ENCODE measurements around the gene SH3BGRL.

SH3BGRL gene

DNA sequence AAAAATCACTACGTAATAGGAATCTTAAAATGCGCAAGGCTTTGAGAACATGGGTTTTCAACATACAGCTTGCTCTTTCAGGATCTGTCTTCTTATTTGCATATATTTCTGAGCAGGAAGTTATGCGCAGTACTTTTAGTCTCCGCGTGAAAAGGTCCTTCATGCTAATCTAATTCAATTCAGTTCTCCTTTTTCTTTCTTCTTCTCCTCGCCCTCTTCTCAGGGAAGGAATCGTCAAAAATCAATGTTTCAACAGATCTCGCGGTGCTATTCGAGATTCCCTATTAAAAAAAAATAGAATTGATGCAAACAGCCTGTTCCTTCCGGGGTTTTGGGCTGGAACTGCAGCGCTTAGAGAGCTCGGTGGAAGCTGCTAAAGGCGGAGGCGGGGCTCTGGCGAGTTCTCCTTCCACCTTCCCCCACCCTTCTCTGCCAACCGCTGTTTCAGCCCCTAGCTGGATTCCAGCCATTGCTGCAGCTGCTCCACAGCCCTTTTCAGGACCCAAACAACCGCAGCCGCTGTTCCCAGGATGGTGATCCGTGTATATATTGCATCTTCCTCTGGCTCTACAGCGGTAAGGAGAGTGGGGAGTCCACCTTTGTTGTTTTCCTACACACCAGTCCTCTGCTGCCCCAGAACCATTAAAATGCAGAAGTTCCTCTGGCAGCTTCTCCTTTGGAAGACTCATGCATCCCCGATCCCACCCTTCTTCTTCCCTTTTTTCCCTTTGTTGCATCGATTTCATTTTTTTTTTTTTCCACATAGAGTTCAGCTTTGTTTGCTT lies at the start of gene SH3BGRL, which contains the start of gene HMGN5:
Gene SH3BGRL, plus strand, starts transcription at position 432 of the 785 bp plus-strand sequence. Its CDS starts 99 bp downstream, at position 531.
Gene HMGN5, minus strand, starts transcription at position 243 of the 785 bp plus-strand sequence. CDS start 80,364 bp downstream, outside the sequence.
- DNase-seq = peak; percentile 85

DNA sequence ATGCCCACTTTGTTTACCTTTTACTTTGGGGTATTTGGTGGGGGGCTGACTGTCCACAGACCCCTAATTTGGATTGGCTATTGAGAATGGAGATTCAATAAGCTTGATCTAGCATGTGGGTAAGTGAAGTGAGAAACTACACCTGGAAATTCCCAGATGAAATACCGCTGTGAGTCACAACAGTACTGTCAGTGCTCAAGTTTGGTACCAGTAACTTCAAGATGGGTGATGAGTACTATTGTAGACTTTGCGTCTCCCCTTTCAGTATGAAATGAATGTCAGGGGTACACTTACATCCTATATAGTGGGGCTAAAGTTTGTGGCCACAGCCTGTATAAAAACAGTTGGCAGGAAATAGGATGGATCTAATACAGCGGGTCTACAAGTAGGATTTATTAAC lies 33.5 kb upstream of the SH3BGRL start:
- no peak for DNase-seq

DNA sequence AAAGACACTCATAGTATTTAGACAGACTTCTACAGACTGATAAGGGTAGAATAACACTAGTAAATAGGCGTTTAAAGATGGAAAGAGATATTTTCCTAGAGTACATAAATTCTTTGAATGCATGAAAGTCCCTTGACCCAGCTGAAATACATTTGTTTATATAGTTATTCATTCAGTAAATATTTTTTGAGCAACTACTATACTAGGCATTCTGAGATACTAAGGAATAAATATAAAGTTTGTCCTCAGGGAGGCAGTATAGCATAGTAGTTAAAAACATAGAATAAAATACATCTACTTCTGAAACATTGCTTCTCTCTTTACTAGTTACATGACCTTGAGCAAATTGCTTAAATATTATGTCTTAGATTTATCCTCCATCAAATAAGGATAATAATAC lies 27.6 kb upstream of the SH3BGRL start:
- no peak for DNase-seq

DNA sequence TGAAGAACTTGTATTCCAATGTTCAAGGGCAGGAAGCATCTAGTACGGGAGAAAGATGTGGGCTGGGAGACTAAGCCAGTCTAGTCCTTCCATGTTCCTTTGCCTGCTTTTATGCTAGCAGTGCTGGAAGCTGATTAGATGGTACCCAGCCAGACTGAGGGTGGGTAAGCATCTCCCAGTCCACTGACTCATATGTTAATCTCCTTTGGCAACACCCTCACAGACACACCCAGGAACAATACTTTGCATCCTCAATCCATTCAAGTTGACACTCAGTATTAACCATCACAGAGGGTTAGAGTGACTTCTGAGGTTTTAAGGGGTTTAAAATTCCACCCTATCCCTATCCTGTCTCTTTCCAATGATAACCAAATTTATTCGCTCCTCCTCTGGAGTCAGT lies 6.6 kb upstream of the SH3BGRL start:
- no peak for DNase-seq

DNA sequence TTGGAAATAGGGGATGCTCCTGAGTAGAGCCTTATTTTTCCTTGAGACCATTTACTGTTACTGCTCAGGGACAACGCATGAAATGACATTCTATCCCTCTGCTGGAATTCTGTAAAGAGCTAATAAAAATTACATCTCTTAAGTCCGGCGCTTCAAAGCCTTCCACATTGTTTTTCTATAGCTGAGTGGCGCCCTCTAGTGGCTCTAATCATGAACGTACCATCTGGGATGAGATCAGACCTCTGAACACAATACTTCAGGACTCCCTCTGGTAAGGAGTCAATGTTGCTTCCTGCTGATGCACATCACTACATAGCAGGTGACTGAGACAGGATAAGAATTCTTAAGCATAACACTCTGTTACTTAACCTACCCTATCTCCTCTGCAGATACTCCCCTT lies 6.2 kb upstream of the SH3BGRL start:
- peak; percentile 14 for DNase-seq

DNA sequence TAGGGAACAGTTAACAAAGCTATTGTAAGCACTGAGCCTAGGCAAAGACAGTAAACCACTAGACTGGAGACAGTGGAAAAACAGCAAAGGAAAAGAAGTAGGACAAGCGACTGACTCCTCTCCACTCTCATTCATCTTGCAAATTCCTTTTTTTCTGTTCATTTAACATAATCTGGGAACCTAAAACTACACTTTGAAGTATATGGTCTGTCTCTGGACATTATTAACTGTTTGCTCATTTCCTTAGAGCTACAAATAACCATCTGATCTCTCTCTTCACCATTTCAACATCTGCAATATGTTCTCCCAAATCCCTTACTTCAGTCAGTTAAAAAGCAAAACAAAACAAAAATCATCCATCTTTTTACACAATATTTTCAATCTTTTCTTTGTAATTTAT lies 831 bp upstream of the SH3BGRL start:
- DNase-seq = peak; percentile 1

DNA sequence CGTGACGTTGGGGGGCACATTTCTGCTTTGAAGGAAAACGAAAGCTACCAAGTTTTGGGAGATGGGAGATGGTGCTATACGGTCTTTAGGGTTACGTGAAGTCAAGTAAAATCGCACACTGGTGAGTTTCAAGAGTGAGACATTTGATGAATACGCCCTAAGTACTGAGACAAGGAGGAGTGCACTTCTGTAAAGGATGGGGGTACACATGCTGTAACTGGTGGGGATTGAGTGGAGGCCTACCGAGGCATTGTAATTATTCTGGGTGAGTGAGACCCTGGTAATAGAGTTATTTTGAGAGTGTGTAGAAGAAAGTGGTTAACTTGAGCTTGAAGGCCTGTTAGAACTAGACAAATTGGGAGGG lies 536 bp downstream of the SH3BGRL start:
- no peak for DNase-seq

DNA sequence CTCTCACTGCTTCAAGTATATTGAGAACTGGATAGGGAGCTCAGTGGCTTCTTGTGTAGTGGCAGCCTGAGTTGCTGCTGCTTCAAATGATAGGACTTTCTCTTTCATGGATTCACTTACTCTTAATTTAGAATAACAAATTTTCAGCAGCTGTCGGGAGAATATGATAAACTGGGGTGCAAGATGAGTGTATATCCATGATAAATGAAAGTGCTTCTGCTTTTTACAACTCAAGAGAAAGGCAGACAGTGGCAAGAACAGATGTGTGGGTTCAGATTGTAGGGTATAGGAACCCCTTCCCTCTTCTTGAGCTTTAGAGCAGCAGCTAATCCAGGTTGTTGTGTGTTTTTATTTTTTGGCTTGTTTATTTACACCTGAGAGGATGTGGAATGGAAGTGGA lies 1.0 kb downstream of the SH3BGRL start:
- no peak for DNase-seq

DNA sequence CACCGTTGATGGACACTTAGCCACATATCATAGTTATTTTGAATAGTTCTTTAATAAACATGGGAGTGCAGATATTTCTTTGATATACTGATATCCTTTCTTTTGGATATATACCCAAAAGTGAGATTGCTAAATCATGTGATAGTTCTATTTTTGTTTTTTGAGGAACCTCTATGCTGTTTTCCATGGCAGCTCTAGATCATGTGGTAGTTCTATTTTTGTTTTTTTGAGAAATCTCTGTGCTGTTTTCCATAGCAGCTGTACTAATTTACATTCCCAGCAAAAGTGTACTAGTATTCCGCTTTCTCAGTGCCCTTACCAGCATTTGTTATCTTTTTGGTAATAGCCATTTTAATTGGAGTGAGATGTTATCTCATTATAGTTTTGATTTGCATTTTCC lies 3.6 kb downstream of the SH3BGRL start:
- DNase-seq = no peak

DNA sequence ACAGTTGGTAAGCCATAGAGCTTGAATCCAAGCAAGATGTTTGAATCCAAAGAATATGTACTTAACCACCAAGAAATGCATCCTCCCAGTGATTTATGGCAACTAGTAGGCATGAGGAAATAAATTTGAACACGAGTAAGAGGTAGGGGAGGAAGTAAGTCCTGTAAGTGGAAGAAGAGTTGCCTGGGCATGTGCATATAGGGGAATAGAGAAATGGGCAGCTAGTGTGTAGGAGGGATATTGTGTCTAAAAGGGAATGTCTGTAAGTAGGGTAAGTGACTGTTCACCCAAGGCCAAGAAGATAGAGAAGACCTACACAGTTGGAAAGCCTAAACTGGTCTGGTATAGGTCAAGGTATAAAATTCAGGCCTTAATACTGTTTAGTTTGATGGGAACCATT lies 4.6 kb downstream of the SH3BGRL start:
- no peak for DNase-seq

DNA sequence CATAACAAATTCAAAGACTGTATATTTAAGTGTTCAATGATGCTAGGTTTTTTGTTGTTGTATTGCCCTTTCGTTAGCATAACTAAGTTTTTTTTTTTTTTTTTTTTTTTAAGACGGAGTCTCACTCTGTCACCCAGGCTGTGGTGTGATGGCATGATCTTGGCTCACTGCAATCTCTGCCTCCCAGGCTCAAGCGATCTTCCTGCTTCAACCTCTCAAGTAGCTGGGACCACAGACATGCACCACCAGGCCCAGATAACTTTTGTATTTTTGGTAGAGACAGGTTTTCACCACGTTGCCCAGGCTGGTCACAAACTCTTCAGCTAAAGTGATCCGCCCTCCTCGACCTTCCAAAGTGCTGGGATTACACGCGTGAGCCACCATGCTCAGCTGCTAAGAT lies 7.0 kb downstream of the SH3BGRL start:
- DNase-seq = no peak

DNA sequence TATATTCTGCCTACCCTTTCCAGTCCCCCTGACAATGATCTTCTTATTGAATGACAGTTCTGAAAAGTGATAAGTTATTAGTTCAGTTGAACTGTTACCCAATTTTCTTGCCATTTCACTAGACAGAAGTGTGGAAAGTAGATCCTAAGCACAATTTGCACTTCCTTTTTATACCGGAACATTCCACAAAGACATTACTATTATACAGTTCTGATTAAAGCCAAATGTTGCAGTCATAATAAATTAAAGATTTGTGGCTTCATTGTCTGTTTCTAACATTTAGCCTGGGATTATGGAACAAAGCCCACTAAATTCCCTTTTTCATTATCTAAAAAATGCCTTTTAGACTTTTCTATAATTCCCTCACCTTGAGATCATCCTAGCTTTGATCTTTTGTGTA lies 13.8 kb downstream of the SH3BGRL start:
- DNase-seq = no peak

DNA sequence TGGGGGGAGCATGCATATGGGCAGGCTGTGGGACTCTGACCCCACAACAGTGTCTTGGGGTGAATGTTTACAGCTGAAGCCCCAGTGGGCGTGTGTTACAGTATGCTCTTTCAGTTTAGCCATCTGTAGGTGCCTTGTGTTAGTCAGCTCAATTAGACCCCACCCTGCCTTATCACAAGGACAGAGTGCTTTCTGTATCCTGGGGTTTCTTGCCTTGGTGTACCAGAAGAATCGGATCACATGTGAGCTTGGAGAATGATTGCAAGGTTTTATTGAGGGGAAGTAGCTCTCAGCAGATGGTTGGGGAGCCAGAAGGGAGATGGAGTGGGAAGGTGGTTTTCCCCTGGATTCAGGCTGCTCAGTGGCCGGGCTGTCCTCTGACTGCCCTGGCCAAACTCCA lies 27.3 kb downstream of the SH3BGRL start:
- no peak for DNase-seq

DNA sequence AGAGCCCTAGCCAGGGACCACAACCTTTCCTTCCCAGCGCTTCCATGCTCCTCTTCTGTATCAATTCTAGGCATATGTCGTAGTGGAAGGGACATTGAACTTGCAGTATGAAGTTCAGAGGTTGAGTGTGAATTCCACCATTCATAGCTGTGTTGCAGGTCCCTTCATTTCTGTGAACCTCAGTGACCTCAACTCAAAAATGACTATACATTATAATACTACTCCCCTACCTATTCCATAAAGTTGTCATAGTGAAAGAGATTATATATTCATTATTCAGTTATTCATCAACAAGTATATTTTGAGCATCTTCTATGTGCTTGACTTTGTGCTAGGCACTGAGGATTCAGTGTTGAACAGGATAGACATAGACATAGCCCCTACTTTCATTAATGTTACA lies 28.0 kb downstream of the SH3BGRL start:
- no peak for DNase-seq

DNA sequence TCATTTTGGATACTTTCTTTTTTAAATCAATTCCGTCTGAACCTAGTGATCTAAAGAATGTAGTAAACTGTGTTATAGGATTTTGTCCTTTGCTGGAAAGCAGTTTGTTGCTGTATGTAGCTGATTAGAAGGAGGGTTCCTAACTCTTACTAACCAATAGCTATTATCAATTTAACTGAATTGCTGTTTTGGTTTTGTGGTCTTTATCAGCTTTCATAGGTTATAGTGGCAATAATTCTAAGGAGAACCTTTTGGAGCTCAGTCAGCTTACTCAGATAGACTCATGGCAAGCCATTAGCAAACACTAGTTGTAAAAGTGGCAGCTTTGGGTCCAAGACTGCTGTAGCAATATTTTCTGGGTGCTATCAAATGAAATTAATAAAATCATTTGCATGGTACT lies 29.6 kb downstream of the SH3BGRL start:
- DNase-seq = no peak

DNA sequence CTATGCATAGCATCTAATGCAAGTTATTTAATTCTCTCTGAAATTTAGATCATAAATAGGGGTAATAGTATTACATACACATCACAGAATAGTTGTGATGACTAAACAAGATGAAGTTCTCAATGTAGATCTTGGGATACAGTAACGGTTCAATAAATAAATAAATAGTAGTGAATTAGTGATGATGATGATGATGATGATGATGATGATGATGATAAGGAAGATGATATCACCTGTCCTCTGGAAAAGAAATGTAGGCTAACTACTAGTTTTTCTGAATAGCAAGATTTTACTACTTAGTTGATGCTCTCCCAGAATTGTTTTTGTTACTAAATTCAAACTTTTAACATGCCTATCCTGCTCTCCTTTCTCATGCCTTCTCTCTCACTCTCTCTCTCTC lies 30.3 kb downstream of the SH3BGRL start:
- DNase-seq = no peak

DNA sequence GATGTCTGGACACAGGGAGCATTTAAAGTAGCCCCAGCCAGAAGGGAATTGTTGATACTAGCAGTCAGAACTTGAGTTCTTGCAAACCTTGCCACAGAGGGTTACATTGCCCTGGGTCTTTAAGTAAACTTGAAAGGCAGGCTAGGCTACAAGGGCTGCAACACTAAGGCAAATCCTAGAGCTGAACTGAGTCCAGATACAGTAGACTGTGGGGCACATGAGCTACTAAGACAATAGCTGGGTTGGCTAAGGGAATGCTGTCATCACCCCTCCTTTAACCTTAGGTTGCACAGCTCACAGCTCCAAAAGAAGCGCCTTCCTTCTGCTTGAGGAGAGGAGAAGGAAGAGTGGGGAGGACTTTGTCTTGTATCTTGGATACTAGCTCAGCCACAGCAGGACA lies 35.6 kb downstream of the SH3BGRL start:
- no peak for DNase-seq

DNA sequence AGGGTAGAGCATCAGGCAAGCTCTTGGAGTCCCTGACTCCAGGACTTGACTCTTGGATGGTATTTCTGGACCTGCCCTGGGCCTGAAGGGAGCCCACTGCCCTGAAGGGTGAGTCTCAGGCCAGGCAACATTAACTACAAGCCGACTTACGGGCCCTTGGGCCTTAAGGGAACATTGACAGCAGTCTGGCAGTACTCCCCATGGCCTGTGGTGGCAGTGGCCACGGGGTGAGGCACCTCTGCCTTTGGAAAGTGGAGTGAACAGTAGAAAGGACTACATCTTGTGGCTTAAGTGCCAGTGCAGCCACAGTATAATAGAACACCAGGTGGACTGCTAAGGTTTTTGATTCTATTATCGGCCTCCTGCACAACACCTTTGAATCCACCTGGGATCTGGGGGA lies 36.3 kb downstream of the SH3BGRL start:
- no peak for DNase-seq

DNA sequence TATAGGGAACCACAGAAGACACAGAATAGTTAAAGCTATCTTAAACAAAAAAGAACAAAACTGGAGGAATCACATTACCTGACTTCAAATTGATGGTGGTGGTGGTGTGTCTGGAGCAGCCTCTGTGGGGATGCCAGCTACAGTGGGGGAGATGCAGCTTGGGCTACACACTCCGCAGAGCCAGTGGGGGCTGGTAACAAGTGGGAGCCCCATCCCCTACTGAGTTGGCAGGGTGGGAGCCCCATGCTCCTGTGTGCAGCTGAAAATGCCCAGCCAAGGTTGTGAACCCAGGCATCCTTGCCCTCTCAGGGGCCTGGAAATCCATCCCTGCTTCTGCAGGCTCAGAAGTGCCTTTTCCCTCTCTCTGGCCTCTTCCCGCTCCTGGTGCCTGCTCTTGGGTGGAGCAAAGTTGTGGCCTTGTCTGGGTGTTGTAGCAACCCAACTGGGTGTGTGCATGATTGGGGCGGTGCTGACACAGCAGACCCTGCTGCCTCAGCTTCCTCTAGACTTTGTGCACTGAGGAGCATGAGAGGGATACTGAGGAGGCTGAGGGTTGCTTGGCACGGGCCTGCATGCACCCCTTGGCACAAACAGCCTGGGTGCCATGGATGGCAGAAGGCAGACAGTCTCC lies 38.9 kb downstream of the SH3BGRL start:
- no peak for DNase-seq

DNA sequence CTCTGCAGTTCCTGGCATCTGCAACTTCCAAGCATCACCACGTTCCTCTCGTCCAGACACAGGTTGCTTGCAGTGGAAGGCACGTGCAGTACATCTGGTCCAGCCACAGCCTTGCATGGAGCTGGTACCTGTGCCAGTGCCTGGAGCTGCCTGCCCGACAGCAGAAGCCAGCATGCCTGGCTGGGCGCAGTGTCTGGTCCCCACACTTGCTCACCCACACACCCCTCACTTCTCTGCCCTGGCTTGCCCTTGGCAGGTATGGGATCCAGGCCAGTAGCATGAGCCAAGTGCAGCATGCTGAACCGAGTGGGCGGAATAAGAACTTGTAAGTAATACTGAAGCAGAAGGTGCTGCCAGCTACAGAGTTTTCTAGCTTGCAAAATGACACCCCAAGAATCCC lies 39.9 kb downstream of the SH3BGRL start:
- DNase-seq = no peak

DNA sequence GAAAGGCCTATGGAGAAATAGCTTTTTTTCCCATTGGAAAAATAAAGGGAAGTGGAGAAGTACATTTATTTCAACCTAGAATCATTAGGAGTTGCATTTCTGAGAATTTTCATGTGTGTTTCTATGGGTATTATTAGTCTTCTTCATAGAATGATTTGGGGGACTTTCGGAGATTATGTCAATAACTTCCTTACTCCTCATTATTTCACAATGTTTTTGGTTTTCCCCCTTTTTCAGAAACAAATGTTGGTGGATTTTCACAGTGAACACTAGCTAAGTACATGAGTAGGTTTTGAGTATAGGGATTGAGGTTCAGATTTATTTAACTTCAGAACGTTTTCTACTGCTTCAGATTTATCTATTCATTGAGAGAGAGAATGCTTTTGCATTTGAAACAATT lies 54.0 kb downstream of the SH3BGRL start:
- no peak for DNase-seq

DNA sequence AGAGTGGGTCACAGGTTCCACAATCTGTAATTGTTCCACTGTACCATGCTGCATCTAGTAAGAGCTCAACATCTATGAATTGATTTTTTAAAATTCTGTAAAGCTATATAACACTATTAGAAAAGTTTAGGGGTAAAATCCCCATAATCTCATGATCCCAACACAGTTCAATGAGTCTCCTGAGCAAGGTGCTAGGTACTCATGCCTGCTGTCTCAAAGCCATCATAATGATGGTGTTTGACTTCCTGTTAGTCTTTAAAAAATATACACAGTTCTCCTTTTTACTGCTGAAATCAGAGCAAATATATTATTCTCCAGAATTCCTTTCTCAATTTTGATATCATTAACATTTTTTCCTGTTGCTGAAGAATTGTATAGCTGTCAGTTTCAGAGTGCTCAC lies 55.9 kb downstream of the SH3BGRL start:
- no peak for DNase-seq

DNA sequence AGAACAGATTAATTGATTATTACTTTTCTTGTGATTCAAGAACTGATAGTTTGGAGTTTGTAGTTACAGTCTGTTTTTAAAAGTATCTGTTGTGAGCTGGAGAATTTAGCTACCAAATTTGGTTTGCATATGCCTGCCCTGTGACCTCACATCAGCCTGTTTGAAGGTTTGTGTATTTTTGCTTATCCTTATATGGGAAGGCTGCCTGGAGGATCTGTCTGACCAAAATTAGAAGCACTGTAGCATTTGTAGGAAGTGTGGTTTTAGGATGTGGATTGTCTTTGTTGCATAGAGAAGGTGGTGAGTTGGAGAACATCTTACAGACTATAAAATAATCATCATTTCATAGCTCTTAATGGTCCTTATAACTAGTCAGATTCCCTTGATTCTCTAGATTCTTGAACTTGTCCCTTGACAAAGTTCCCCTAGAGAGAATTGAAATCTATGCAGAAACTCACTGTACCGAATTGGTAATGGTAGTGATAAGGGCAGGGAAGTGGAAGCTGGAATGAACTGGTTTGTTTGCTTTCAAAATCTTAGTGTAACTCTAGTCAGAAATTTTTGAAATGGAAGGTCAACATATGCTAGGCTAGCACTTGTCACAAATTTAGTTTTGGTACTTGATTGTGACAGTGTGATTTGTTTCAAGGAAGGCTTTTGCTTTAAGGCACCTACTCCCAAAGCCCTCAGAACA lies 57.3 kb downstream of the SH3BGRL start:
- no peak for DNase-seq
